GM12801 (cell line): ENCODE results near the gene LDHA.

Experiments
- CTCF ChIP-seq: IDR thresholded peaks from one replicate; pipeline ENCODE4 v1.5.1; 2011; ENCODE audit warnings: control low read depth; ENCODE audit not compliant: insufficient read length; ENCODE audit errors: extremely low read depth

The LDHA gene

GRCh38 chr11:18366286-18366685 lies 28.1 kb upstream of the LDHA start:
- no peak for TF ChIP-seq CTCF

- TF ChIP-seq CTCF, result no peak
Measured at GRCh38 chr11:18367431-18367830, 26.9 kb upstream of the LDHA start.

- TF ChIP-seq CTCF, result no peak
Measured at GRCh38 chr11:18368221-18368620, 26.1 kb upstream of the LDHA start.

GRCh38 chr11:18369398-18369797 lies 25.0 kb upstream of the LDHA start:
- no peak for TF ChIP-seq CTCF

GRCh38 chr11:18371279-18371678 lies 23.1 kb upstream of the LDHA start:
- TF ChIP-seq CTCF, result no peak

- no peak for TF ChIP-seq CTCF
Measured at GRCh38 chr11:18372201-18372600, 22.2 kb upstream of the LDHA start.

- TF ChIP-seq CTCF, result no peak
Measured at GRCh38 chr11:18374956-18375355, 19.4 kb upstream of the LDHA start.

- TF ChIP-seq CTCF, result no peak
Measured at GRCh38 chr11:18375941-18376340, 18.4 kb upstream of the LDHA start.
